GM19397 (cell line): ENCODE results near the gene IGFL3.

Experiments used
- ATAC-seq: cut with Tn5 transposase; IDR thresholded peaks from one replicate; pipeline ENCODE4 v1.9.1; 2021; ENCODE audit warnings: mild to moderate bottlenecking, moderate library complexity; ENCODE audit not compliant: unreplicated experiment

Gene IGFL3

GRCh38 chr19:46077815-46078167 is 46.7 kb downstream of the IGFL3 start:
- no peak for ATAC-seq

DNA sequence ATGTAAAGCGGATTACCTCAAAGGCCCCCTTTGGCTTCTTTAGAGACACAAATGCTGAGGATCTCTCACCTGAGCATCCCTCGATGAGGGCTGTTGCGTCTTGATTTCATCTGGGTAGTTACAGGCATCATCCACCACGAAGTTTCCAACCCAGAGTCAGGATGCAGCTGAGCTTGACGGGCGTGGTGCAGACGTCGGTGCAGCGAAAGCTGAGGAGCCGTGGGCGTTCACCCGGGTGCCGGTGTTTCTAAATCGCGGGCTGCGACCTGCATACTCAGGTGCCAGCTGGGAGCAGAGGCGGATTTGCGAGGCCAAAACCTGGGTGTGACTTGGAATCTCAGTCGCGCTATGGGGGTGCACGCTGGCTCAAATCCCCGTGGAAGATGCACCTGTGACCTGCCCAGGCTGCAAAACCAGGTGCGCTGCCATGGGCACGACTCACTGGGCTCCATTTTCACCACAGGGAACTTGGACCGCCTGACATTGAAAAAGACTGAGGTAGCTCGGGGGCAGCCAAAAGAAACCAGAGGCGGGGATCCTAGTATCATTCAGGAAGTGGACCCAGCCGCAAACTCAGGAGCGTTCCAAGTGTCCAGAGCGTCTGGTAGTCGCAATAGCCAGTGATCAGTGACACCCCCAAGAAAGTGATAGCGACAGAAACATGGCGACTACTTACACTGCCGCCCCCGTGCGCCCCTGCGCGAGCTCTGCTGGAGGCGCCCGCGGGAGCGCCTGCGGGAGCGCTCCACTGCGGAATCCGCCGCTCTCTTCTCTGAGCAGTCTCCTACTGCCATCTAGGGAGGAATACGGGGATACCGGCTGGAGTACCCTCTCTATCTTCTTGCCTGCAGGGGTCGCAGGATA is 47.3 kb downstream of the IGFL3 start:
- no peak for ATAC-seq

GRCh38 chr19:46076031-46076880 is 48.2 kb downstream of the IGFL3 start:
- no peak for ATAC-seq

DNA sequence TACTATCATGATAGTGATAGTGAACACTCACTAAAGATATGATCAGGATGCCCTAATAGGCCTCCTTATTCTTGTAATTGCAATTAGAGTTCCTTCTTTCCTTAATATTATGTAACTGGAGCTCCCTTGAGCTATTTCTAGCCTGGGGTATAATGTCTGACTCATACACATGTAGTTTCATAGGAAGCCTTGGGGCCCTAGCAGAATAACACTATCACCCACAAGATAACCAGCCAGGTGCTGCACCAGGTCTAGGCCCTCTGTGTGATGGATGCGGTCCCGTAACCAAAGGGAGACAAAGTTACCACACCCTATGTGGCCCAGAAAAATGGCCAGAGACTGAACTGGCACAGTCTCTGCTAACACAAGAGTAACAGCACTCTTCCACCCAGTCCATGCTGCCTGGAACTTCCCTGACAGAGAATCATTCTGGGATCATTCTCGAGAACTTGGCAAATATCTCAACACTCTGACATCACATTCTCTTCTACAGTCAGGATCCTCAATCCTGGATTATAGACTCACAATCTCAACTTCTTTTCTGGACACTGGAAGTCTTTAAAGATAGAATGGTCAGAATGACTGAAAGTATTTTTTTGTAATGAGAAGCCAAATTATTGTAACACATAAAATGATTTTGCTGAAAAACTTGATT is 51.1 kb downstream of the IGFL3 start:
- no peak for ATAC-seq
